Endodermal cell (in vitro differentiated cells): ENCODE results near the gene WDR20. TPM values are rescaled to one million over a fixed set of nuclear protein-coding genes. Genes with fewer than 3 reads are reported as not detected.

Source experiments
- DNase-seq: peaks from one replicate; pipeline ENCODE4 v3.0.0-alpha.2; 2017
- H3K27ac ChIP-seq: 2 replicates; pipeline ENCODE4 v1.5.1; 2013; ENCODE audit warnings: mild to moderate bottlenecking, low read depth, low read length, moderate library complexity
- H3K27me3 ChIP-seq: 2 replicates; pipeline ENCODE4 v1.6.1; 2013; ENCODE audit warnings: mild to moderate bottlenecking, low read length, moderate library complexity; ENCODE audit not compliant: insufficient read depth, control insufficient read depth, poor library complexity, severe bottlenecking
- H3K36me3 ChIP-seq: 2 replicates; pipeline ENCODE4 v1.7.0; 2013; ENCODE audit warnings: mild to moderate bottlenecking, low read length, moderate library complexity; ENCODE audit not compliant: control insufficient read depth, insufficient read depth
- H3K4me1 ChIP-seq: one replicate; pipeline ENCODE4 v1.7.0; 2013; ENCODE audit warnings: low read length; ENCODE audit not compliant: control insufficient read depth, insufficient read depth
- H3K4me3 ChIP-seq: 2 replicates; pipeline ENCODE4 v1.5.1; 2013; ENCODE audit warnings: mild to moderate bottlenecking, low read length, moderate library complexity
- H3K9ac ChIP-seq: 2 replicates; pipeline ENCODE4 v1.6.1; 2013; ENCODE audit warnings: mild to moderate bottlenecking, low read length, moderate library complexity; ENCODE audit not compliant: poor library complexity, severe bottlenecking; ENCODE audit errors: extremely low read depth
- H3K9me3 ChIP-seq: 2 replicates; pipeline ENCODE4 v1.6.1; 2013; ENCODE audit warnings: mild to moderate bottlenecking, low read length, moderate library complexity; ENCODE audit not compliant: control insufficient read depth
- H3K27ac Mint-ChIP-seq: 2 replicates; pipeline ENCODE4 v1.8.0; 2020; ENCODE audit warnings: mixed read lengths
- H3K27me3 Mint-ChIP-seq: 2 replicates; pipeline ENCODE4 v1.8.0; 2021; ENCODE audit warnings: mild to moderate bottlenecking, mixed read lengths; ENCODE audit not compliant: insufficient read depth
- H3K36me3 Mint-ChIP-seq: 2 replicates; pipeline ENCODE4 v1.8.0; 2020; ENCODE audit warnings: low read depth, mixed read lengths
- H3K4me1 Mint-ChIP-seq: 2 replicates; pipeline ENCODE4 v1.8.0; 2020; ENCODE audit warnings: mixed read lengths
- H3K4me3 Mint-ChIP-seq: 2 replicates; pipeline ENCODE4 v1.8.0; 2020; ENCODE audit warnings: mild to moderate bottlenecking, moderate library complexity, mixed read lengths
- H3K9me3 Mint-ChIP-seq: 2 replicates; pipeline ENCODE4 v1.8.0; 2020; ENCODE audit warnings: mild to moderate bottlenecking, mixed read lengths
- CTCF ChIP-seq: fragments of 200-600 bp; sonication (generic); conservative IDR thresholded peaks from 2 replicates; pipeline ENCODE4 v1.5.0; 2021; ENCODE audit warnings: antibody characterized with exemption, mild to moderate bottlenecking
- WGBS, 2 experiments: methylation state at CpG; one replicate each; pipeline versions ENCODE4 v1.1.5 to v1.1.7; 2013; ENCODE audit warnings: missing lambda C conversion rate in 2 of 2, mixed read lengths in 1 of 2; ENCODE audit not compliant: insufficient coverage in 1 of 2, insufficient read length in 1 of 2; 5-methylcytosine and 5-hydroxymethylcytosine counted together
- total RNA-seq, 2 donors: library from RNA; stranded (reverse); fragmentation: NEBNext Ultra II Directional in 1 of 2; extraction: Animal tissue kit (Norgen Biotek cat#: 25700) in 1 of 2; gene quantifications; 2 replicates in 1 of 2; 3 replicates in 1 of 2; pipeline ENCODE4 v1.2.1, GENCODE V29; 2021

The WDR20 gene
- total RNA-seq, 2 donors from 2014 or later, result 33.8 to 37.6 TPM

GRCh38 chr14:102183886-102184285 is 44.2 kb downstream of the WDR20 start:
- no peaks in the 10 kb centered on the region for H3K36me3 Mint-ChIP-seq
- no peaks in the 10 kb centered on the region for H3K9me3 Mint-ChIP-seq
- Histone ChIP-seq H3K4me3 (no peak overlapping the region), H3K9me3 (no peaks in the 10 kb centered on the region), H3K36me3 (no peaks in the 10 kb centered on the region), H3K27ac (peak overlapping the region; percentile 16), H3K9ac (no peak overlapping the region), H3K27me3 (no peaks in the 10 kb centered on the region), H3K4me1 (no peaks in the 10 kb centered on the region)
- H3K4me3 Mint-ChIP-seq, result no peak overlapping the region
- peaks cover 31% of the 10 kb centered on the region for H3K4me1 Mint-ChIP-seq
- H3K27me3 Mint-ChIP-seq, result no peaks in the 10 kb centered on the region
- 93 to 100% methylated on average over 1 to 2 of the region's 3 CpGs for WGBS, 2 experiments
- no peak for TF ChIP-seq CTCF
- DNase-seq, result no peak
- H3K27ac Mint-ChIP-seq, result no peak overlapping the region

GRCh38 chr14:102184316-102185035 is 44.8 kb downstream of the WDR20 start:
- Histone ChIP-seq H3K27me3 (no peaks in the 10 kb centered on the region), H3K36me3 (no peaks in the 10 kb centered on the region), H3K27ac (peak overlapping the region; percentile 40), H3K4me3 (no peak overlapping the region), H3K9ac (no peak overlapping the region), H3K9me3 (no peaks in the 10 kb centered on the region), H3K4me1 (no peaks in the 10 kb centered on the region)
- WGBS, 2 experiments, result 86 to 91% methylated on average over 13 to 14 of the region's 14 CpGs
- Mint-ChIP-seq H3K4me3 (no peak overlapping the region), H3K27ac (no peak overlapping the region), H3K9me3 (no peaks in the 10 kb centered on the region), H3K27me3 (no peaks in the 10 kb centered on the region), H3K36me3 (no peaks in the 10 kb centered on the region), H3K4me1 (peaks cover 31% of the 10 kb centered on the region)
- DNase-seq, result peak; percentile 52
- no peak for TF ChIP-seq CTCF

GRCh38 chr14:102185360-102185759 is 45.7 kb downstream of the WDR20 start:
- Mint-ChIP-seq H3K9me3 (no peaks in the 10 kb centered on the region), H3K4me3 (no peak overlapping the region), H3K4me1 (peaks cover 32% of the 10 kb centered on the region), H3K27ac (peak overlapping the region; percentile 66), H3K27me3 (no peaks in the 10 kb centered on the region), H3K36me3 (no peaks in the 10 kb centered on the region)
- TF ChIP-seq CTCF, result no peak
- H3K9me3 ChIP-seq, result no peaks in the 10 kb centered on the region
- 96 to 98% methylated on average over 8 of the region's 8 CpGs for WGBS, 2 experiments
- no peak overlapping the region for H3K4me3 ChIP-seq
- H3K27me3 ChIP-seq, result no peaks in the 10 kb centered on the region
- no peak overlapping the region for H3K9ac ChIP-seq
- H3K27ac ChIP-seq, result no peak overlapping the region
- no peak for DNase-seq
- no peaks in the 10 kb centered on the region for H3K4me1 ChIP-seq
- H3K36me3 ChIP-seq, result no peaks in the 10 kb centered on the region
